Measurements from ENCODE around the gene PHEX. TPM values are rescaled to one million over a fixed set of nuclear protein-coding genes. Genes with fewer than 3 reads are reported as not detected.

PHEX gene
- total RNA-seq, 1 donor from 2014 or later: 0.49 TPM

GRCh38 chrX:22135994-22136684, 104.0 kb downstream of the PHEX start:
- Histone ChIP-seq H3K4me1 (no peaks in the 10 kb centered on the region), H3K27ac (peak overlapping the region; percentile 5), H3K4me3 (no peak overlapping the region), H3K27me3 (no peaks in the 10 kb centered on the region), H3K9me3 (no peaks in the 10 kb centered on the region), H3K36me3 (no peaks in the 10 kb centered on the region)
- TF ChIP-seq POLR2AphosphoS5 (IDR thresholded peaks at IDR 0.05; ENCODE audit: insufficient read depth in 1 of 2, low read depth in 1 of 2): peak in 1 of 2 donors; percentile 15
- no peak for TF ChIP-seq POLR2A (IDR thresholded peaks at IDR 0.05)
- TF ChIP-seq CTCF (IDR thresholded peaks at IDR 0.05): peak in 2 of 3 experiments; percentile 51 to 57
- no peak for DNase-seq (ENCODE audit: extremely low spot score in 2 of 2)
- intact Hi-C loops (cut with DNase I): no loop called here

- Histone ChIP-seq H3K27ac (peak overlapping the region; percentile 5), H3K27me3 (no peaks in the 10 kb centered on the region), H3K4me3 (no peak overlapping the region), H3K9me3 (no peaks in the 10 kb centered on the region), H3K36me3 (no peaks in the 10 kb centered on the region), H3K4me1 (no peaks in the 10 kb centered on the region)
- intact Hi-C loops (cut with DNase I): no loop called here
- no peak for DNase-seq (ENCODE audit: extremely low spot score in 2 of 2)
- TF ChIP-seq POLR2A (IDR thresholded peaks at IDR 0.05) (no peak), POLR2AphosphoS5 (IDR thresholded peaks at IDR 0.05; ENCODE audit: insufficient read depth in 1 of 2, low read depth in 1 of 2) (no peak), CTCF (IDR thresholded peaks at IDR 0.05) (no peak)
Measured at GRCh38 chrX:22136711-22137110, 104.6 kb downstream of the PHEX start.

- DNase-seq (ENCODE audit: extremely low spot score in 2 of 2): no peak
- no peaks in the 10 kb centered on the region for H3K4me1 ChIP-seq
- no peaks in the 10 kb centered on the region for H3K27me3 ChIP-seq
- no peak overlapping the region for H3K27ac ChIP-seq
- no peaks in the 10 kb centered on the region for H3K9me3 ChIP-seq
- no peak overlapping the region for H3K4me3 ChIP-seq
- intact Hi-C loops (cut with DNase I): no loop called here
- no peak for TF ChIP-seq CTCF (IDR thresholded peaks at IDR 0.05)
- TF ChIP-seq POLR2A (IDR thresholded peaks at IDR 0.05): no peak
- TF ChIP-seq POLR2AphosphoS5 (IDR thresholded peaks at IDR 0.05; ENCODE audit: insufficient read depth in 1 of 2, low read depth in 1 of 2): no peak
- no peaks in the 10 kb centered on the region for H3K36me3 ChIP-seq
Measured at GRCh38 chrX:22139822-22140221, 107.7 kb downstream of the PHEX start.

GRCh38 chrX:22141047-22141730, 109.1 kb downstream of the PHEX start:
- intact Hi-C loops (cut with DNase I): no loop called here
- no peak for TF ChIP-seq POLR2AphosphoS5 (IDR thresholded peaks at IDR 0.05; ENCODE audit: insufficient read depth in 1 of 2, low read depth in 1 of 2)
- no peak for TF ChIP-seq CTCF (IDR thresholded peaks at IDR 0.05)
- no peak for TF ChIP-seq POLR2A (IDR thresholded peaks at IDR 0.05)

GRCh38 chrX:22147214-22147613, 115.1 kb downstream of the PHEX start:
- Histone ChIP-seq H3K4me3 (no peak overlapping the region), H3K4me1 (no peaks in the 10 kb centered on the region), H3K9me3 (no peaks in the 10 kb centered on the region), H3K27me3 (no peaks in the 10 kb centered on the region), H3K27ac (no peak overlapping the region), H3K36me3 (no peaks in the 10 kb centered on the region)
- no peak for DNase-seq (ENCODE audit: extremely low spot score in 2 of 2)
- TF ChIP-seq POLR2A (IDR thresholded peaks at IDR 0.05) (no peak), CTCF (IDR thresholded peaks at IDR 0.05) (no peak), POLR2AphosphoS5 (IDR thresholded peaks at IDR 0.05; ENCODE audit: insufficient read depth in 1 of 2, low read depth in 1 of 2) (no peak)
- intact Hi-C loops (cut with DNase I): no loop called here

More at GRCh38 chrX:22141047-22141730, 109.1 kb downstream of the PHEX start:
- H3K4me1 ChIP-seq: no peaks in the 10 kb centered on the region
- H3K27ac ChIP-seq: no peak overlapping the region
- DNase-seq (ENCODE audit: extremely low spot score in 2 of 2): no peak
- H3K9me3 ChIP-seq: no peaks in the 10 kb centered on the region
- no peaks in the 10 kb centered on the region for H3K27me3 ChIP-seq
- H3K4me3 ChIP-seq: no peak overlapping the region
- H3K36me3 ChIP-seq: no peaks in the 10 kb centered on the region
